HG02840 (cell line): Measurements from ENCODE around the gene ZNF146.
"Not testable (repeated sequence)": the region's sequence is repeated elsewhere in the genome, so short reads cannot be mapped to it uniquely, and the experiment has no call there.

Experiments used
- ATAC-seq: cut with Tn5 transposase; IDR thresholded peaks from one replicate; pipeline ENCODE4 v1.9.1; 2021; ENCODE audit warnings: mild to moderate bottlenecking, moderate library complexity, moderate number of reproducible peaks; ENCODE audit not compliant: unreplicated experiment, low FRiP score

The ZNF146 gene

DNA sequence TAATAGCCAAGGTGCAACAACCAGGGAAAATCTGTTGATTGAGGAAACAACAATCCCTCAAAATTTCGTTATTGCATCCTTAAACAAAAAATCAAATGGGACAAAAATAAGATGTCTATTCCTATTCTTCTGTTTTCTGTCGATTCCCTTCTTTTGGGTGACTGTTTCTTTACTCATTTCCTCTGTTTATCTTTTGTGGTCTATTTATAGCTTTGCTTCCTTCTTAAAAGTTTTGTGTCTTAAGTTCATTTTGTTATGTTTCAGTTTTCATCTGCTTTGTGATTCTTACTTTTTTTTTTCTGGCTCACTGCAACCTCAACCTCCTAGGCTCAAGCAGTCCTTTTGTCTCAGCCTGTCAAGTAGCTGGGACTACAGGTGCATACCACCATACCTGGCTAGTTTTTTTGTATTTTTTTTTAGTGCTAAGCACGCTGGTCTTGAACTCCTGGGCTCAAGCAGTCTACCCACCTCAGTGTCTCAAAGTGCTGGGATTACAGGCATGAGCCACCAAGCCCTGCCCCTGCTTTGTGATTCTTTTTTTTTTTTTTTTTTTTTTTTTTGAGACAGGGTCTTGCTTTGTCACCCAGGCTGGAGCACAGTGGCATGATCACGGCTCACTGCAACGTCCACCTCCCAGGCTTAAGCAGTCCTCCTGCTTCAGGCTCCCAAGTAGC is 10.4 kb downstream of the ZNF146 start:
- no peak for ATAC-seq

GRCh38 chr19:36233626-36234025 is 18.7 kb downstream of the ZNF146 start:
- ATAC-seq, result not testable (repeated sequence)

GRCh38 chr19:36236304-36236945 is 21.5 kb downstream of the ZNF146 start:
- no peak for ATAC-seq

GRCh38 chr19:36236946-36237310 is 22.0 kb downstream of the ZNF146 start:
- no peak for ATAC-seq

DNA sequence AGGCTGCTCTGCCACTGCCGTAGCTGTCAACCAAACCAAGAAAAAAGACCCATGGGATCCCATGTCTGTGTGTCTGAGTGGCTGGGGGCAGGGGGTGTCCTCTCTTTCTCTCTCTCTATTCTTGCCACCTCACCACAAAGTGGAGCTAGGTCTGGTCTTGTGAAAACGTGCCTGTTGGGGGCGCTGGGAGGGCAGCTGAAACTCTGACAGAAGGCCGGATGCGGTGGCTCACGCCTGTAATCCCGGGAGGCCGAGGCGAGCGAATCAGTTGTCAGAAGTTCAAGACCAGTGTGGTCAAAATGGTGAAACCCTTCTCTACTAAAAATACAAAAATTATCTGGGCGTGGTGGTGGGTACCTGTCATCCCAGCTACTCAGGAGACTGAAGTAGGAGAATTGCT is 29.2 kb downstream of the ZNF146 start:
- ATAC-seq, result no peak

GRCh38 chr19:36245210-36246005 is 30.5 kb downstream of the ZNF146 start:
- ATAC-seq, result no peak

- ATAC-seq, result no peak
Measured at GRCh38 chr19:36246006-36246481, 31.1 kb downstream of the ZNF146 start.

GRCh38 chr19:36252047-36252446 is 37.1 kb downstream of the ZNF146 start:
- ATAC-seq, result no peak

GRCh38 chr19:36254848-36255247 is 39.9 kb downstream of the ZNF146 start:
- no peak for ATAC-seq

DNA sequence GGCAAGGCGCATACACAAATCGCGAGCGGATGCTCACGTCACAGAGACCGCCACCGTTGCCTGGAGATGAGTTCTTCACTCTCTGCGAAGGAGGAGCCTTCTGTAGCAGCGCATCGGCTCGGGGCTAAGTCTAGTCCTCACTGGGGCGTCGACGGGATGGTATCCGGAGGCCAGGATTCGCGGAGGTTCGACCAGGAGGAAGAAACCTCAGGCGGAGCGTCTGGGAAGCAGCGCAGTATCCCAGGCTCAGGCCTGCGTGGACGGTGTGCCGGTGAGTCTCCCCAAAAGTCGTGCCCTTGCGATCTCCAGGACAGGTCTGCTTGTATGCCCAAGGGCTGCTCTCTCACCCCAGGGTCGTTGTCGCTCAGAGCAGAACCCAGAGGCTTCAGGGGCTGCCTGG is 40.4 kb downstream of the ZNF146 start:
- ATAC-seq, result no peak

- no peak for ATAC-seq
Measured at GRCh38 chr19:36256064-36256463, 41.2 kb downstream of the ZNF146 start.

DNA sequence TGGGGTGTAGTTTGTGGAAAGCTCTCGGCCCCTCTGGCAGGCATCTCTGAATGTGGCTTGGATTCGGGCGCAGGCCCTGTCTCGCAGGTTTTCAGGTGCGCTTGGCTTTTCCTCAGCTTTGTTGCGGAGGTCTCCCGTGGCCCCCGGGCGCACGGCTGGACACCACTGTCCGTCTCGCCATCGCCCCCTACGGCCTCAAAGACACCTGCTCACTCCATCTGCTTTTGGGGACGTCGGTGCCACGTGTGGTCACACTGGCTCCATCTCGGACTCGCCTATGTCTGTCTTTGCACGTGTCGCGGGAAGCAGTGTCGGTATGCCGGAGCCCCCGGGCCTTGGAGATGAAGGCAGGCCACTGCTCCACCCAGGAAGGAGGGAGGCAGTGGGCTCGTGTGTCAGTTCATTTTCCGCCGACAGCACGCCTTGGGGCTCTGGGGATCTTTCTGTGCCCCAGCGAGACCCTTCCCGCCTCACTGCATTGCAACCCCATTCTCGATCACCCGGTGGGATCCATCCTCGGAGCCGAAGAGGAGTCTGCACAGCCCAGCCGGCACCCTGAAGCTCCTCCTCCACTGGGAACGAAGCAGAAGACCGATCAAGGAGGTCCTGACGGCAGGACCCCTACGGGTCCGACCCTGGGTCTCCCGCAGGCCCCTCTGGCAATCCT is 42.1 kb downstream of the ZNF146 start:
- no peak for ATAC-seq

- ATAC-seq, result no peak
Measured at GRCh38 chr19:36257520-36257876, 42.6 kb downstream of the ZNF146 start.

DNA sequence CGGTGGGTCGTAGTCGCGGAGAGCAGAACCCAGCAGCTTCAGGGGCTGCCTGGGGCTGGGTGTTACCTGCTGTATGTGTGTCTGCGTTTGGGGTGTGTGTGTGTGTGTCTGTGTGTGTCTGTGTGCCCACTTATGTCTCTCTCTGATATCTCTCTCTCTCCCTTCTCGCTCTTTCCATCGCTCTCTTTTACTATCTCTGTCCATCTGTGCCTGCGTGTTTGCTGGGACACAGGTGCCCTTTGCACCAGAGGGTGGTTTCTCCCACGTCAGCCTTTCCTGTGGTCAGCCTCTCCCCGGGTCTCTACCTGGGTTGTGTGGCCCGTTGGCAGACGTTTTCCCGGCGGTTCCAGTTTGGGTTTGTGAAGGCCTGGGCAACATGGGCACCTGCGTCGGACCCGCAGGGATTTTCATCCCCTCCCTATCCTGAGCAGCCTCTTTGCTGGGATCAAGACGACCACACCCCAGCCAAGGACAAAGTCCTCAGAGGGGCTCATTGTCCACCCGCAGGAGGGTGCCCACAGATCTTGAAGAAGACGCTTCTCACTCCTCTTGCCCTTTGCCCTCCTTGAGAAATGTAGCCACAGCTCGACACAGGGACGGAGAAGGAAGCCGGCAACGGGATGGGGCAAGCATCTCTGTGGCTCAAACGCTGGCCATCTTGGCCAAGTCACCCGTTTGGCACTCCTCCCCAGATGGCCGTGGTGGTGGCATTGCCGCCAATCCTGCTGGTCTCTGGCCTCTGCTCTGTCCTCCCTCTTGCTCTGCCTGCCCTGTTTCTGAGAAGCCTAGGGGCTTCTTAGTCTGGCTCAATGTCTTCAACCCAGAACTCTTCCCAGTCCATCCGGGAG is 43.3 kb downstream of the ZNF146 start:
- ATAC-seq, result no peak

DNA sequence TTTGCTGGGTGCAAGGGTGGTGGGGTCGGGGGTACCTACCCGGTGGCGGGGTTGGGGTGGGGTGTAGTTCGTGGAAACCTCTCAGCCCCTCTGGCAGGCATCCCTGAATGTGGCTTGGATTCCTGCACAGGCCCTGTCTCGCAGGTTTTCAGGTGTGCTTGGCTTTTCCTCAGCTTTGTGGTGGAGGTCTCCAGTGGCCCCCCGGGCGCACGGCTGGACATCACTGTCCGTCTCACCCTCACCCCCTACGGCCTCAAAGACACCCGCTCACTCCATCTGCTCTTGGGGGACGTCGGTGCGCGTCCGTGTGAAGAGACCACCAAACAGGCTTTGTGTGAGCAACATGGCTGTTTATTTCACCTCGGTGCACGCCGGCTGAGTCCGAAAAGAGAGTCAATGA is 44.3 kb downstream of the ZNF146 start:
- no peak for ATAC-seq

- no peak for ATAC-seq
Measured at GRCh38 chr19:36265064-36265463, 50.2 kb downstream of the ZNF146 start.

DNA sequence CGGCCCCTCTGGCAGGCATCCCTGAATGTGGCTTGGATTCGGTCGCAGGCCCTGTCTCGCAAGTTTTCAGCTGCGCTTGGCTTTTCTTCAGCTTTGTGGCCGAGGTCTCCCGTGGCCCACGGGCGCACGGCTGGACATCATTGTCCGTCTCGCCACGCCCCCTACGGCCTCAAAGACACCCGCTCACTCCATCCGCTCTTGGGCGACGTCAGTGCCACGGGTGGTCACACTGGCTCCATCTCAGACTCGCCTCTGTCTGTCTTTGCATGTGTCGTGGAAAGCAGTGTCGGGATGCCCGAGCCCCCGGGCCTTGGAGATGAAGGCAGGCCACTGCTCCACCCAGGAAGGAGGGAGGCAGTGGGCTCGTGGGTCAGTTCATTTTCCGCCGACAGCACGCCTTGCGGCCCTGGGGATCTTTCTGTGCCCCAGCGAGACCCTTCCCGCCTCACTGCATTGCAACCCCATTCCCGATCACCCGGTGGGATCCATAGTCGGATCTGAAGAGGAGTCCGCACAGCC is 51.0 kb downstream of the ZNF146 start:
- ATAC-seq, result no peak

- ATAC-seq, result no peak
Measured at GRCh38 chr19:36266375-36266961, 51.6 kb downstream of the ZNF146 start.

DNA sequence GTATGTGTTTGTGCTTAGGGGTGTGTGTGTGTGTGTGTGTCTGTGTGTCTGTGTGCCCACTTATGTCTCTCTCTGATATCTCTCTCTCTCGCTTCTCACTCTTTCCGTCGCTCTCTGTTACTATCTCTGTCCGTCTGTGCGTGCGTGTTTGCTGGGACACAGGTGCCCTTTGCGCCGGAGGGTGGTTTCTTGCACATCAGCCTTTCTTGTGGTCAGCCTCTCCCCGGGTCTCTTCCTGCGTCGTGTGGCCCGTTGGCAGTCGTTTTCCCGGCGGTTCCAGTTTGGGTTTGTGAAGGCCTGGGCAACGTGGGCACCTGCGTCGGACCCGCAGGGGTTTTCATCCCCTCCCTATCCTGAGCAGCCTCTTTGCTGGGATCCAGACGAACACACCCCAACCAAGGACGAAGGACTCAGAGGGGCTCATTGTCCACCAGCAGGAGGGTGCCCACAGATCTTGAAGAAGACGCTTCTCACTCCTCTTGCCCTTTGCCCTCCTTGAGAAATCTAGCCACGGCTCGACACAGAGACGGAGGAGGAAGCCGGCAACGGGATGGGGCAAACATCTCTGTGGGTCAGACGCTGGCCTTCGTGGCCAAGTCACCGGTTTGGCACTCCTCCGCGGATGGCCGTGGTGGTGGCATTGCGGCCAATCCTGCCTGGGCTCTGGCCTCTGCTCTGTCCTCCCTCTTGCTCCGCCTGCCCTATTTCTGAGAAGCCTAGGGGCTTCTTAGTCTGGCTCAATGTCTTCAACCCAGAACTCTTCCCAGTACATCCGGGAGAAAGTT is 52.3 kb downstream of the ZNF146 start:
- ATAC-seq, result no peak
